Skeletal muscle satellite cell (primary cell): ENCODE data around the gene RBBP6.

Source experiments
- H3K27me3 ChIP-seq: 2 replicates; pipeline ENCODE4 v1.7.0; 2013; ENCODE audit warnings: low read length; ENCODE audit not compliant: control insufficient read depth, insufficient read depth
- H3K36me3 ChIP-seq: 2 replicates; pipeline ENCODE4 v1.7.0; 2013; ENCODE audit warnings: mild to moderate bottlenecking, control low read depth, low read length; ENCODE audit not compliant: insufficient read depth
- H3K4me1 ChIP-seq: 2 replicates; pipeline ENCODE4 v1.7.0; 2013; ENCODE audit warnings: low read length; ENCODE audit not compliant: control insufficient read depth, insufficient read depth
- H3K4me2 ChIP-seq: 2 replicates; pipeline ENCODE4 v1.7.0; 2013; ENCODE audit warnings: mild to moderate bottlenecking, low read length
- H3K4me3 ChIP-seq: 2 replicates; pipeline ENCODE4 v1.7.0; 2013; ENCODE audit warnings: low read length
- H3K9ac ChIP-seq: 2 replicates; pipeline ENCODE4 v1.7.0; 2013; ENCODE audit warnings: mild to moderate bottlenecking, low read depth, low read length, moderate library complexity
- H3K9me3 ChIP-seq: replicated peaks from 2 replicates; pipeline ENCODE4 v1.7.0; 2013; ENCODE audit warnings: mild to moderate bottlenecking, control low read depth, low read length

The RBBP6 gene

GRCh38 chr16:24541233-24541933 lies 2.0 kb downstream of the RBBP6 start:
- H3K9ac ChIP-seq, result peak overlapping the region; percentile 100

GRCh38 chr16:24543949-24544348 lies 4.6 kb downstream of the RBBP6 start:
- Histone ChIP-seq H3K4me3 (no peak overlapping the region), H3K27me3 (no peaks in the 10 kb centered on the region), H3K4me1 (peaks cover 22% of the 10 kb centered on the region), H3K9ac (no peak overlapping the region), H3K36me3 (peaks cover 23% of the 10 kb centered on the region), H3K4me2 (peak overlapping the region; percentile 88), H3K9me3 (no peaks in the 10 kb centered on the region)

More at GRCh38 chr16:24541233-24541933, 2.0 kb downstream of the RBBP6 start:
- no peaks in the 10 kb centered on the region for H3K27me3 ChIP-seq
- H3K4me3 ChIP-seq, result peak overlapping the region; percentile 77
- peak overlapping the region; percentile 88 for H3K4me2 ChIP-seq
- H3K9me3 ChIP-seq, result no peaks in the 10 kb centered on the region
- H3K36me3 ChIP-seq, result peaks cover 4% of the 10 kb centered on the region
- H3K4me1 ChIP-seq, result peaks cover 26% of the 10 kb centered on the region

- H3K4me3 ChIP-seq, result no peak overlapping the region
Observed at GRCh38 chr16:24544640-24545039, 5.3 kb downstream of the RBBP6 start.

GRCh38 chr16:24550295-24550694 lies 10.9 kb downstream of the RBBP6 start:
- H3K9me3 ChIP-seq, result no peaks in the 10 kb centered on the region
- no peak overlapping the region for H3K9ac ChIP-seq
- H3K4me3 ChIP-seq, result no peak overlapping the region
- no peaks in the 10 kb centered on the region for H3K4me1 ChIP-seq
- H3K4me2 ChIP-seq, result no peak overlapping the region
- no peaks in the 10 kb centered on the region for H3K27me3 ChIP-seq
- peaks cover 41% of the 10 kb centered on the region for H3K36me3 ChIP-seq

More at GRCh38 chr16:24544640-24545039, 5.3 kb downstream of the RBBP6 start:
- no peak overlapping the region for H3K9ac ChIP-seq
- H3K9me3 ChIP-seq, result no peaks in the 10 kb centered on the region
- peak overlapping the region; percentile 88 for H3K4me2 ChIP-seq
- peaks cover 22% of the 10 kb centered on the region for H3K4me1 ChIP-seq
- H3K27me3 ChIP-seq, result no peaks in the 10 kb centered on the region
- peaks cover 30% of the 10 kb centered on the region for H3K36me3 ChIP-seq

- Histone ChIP-seq H3K4me2 (no peak overlapping the region), H3K9ac (no peak overlapping the region), H3K4me3 (no peak overlapping the region), H3K4me1 (no peaks in the 10 kb centered on the region), H3K27me3 (no peaks in the 10 kb centered on the region), H3K9me3 (no peaks in the 10 kb centered on the region), H3K36me3 (peaks cover 46% of the 10 kb centered on the region)
Observed at GRCh38 chr16:24552705-24553246, 13.4 kb downstream of the RBBP6 start.

- Histone ChIP-seq H3K9ac (no peak overlapping the region), H3K9me3 (no peaks in the 10 kb centered on the region), H3K4me3 (no peak overlapping the region), H3K4me1 (no peaks in the 10 kb centered on the region), H3K36me3 (peaks cover 50% of the 10 kb centered on the region), H3K27me3 (no peaks in the 10 kb centered on the region), H3K4me2 (no peak overlapping the region)
Observed at GRCh38 chr16:24553983-24554382, 14.6 kb downstream of the RBBP6 start.

GRCh38 chr16:24555346-24555872 lies 16.0 kb downstream of the RBBP6 start:
- Histone ChIP-seq H3K27me3 (no peaks in the 10 kb centered on the region), H3K4me3 (no peak overlapping the region), H3K4me2 (no peak overlapping the region), H3K4me1 (no peaks in the 10 kb centered on the region), H3K36me3 (peaks cover 51% of the 10 kb centered on the region), H3K9ac (no peak overlapping the region), H3K9me3 (no peaks in the 10 kb centered on the region)

GRCh38 chr16:24562811-24563210 lies 23.4 kb downstream of the RBBP6 start:
- H3K4me3 ChIP-seq, result no peak overlapping the region
- no peaks in the 10 kb centered on the region for H3K9me3 ChIP-seq
- H3K4me2 ChIP-seq, result no peak overlapping the region
- H3K36me3 ChIP-seq, result peaks cover 86% of the 10 kb centered on the region
- H3K9ac ChIP-seq, result no peak overlapping the region
- H3K4me1 ChIP-seq, result no peaks in the 10 kb centered on the region
- no peaks in the 10 kb centered on the region for H3K27me3 ChIP-seq

GRCh38 chr16:24568392-24568791 lies 29.0 kb downstream of the RBBP6 start:
- Histone ChIP-seq H3K9me3 (no peaks in the 10 kb centered on the region), H3K27me3 (no peaks in the 10 kb centered on the region), H3K4me3 (no peak overlapping the region), H3K36me3 (peaks cover 87% of the 10 kb centered on the region), H3K4me2 (no peak overlapping the region), H3K4me1 (no peaks in the 10 kb centered on the region), H3K9ac (no peak overlapping the region)

- Histone ChIP-seq H3K9ac (no peak overlapping the region), H3K4me2 (no peak overlapping the region), H3K4me3 (no peak overlapping the region), H3K36me3 (peaks cover 65% of the 10 kb centered on the region), H3K27me3 (no peaks in the 10 kb centered on the region), H3K9me3 (no peaks in the 10 kb centered on the region), H3K4me1 (no peaks in the 10 kb centered on the region)
Observed at GRCh38 chr16:24571096-24571495, 31.7 kb downstream of the RBBP6 start.

GRCh38 chr16:24572069-24572468 lies 32.7 kb downstream of the RBBP6 start:
- H3K4me2 ChIP-seq, result no peak overlapping the region
- no peaks in the 10 kb centered on the region for H3K9me3 ChIP-seq
- no peaks in the 10 kb centered on the region for H3K27me3 ChIP-seq
- no peak overlapping the region for H3K4me3 ChIP-seq
- peaks cover 4% of the 10 kb centered on the region for H3K4me1 ChIP-seq
- H3K36me3 ChIP-seq, result peaks cover 56% of the 10 kb centered on the region
- H3K9ac ChIP-seq, result no peak overlapping the region

GRCh38 chr16:24573141-24573540 lies 33.8 kb downstream of the RBBP6 start:
- no peak overlapping the region for H3K9ac ChIP-seq
- H3K9me3 ChIP-seq, result no peaks in the 10 kb centered on the region
- no peak overlapping the region for H3K4me2 ChIP-seq
- peaks cover 5% of the 10 kb centered on the region for H3K4me1 ChIP-seq
- peaks cover 45% of the 10 kb centered on the region for H3K36me3 ChIP-seq
- no peaks in the 10 kb centered on the region for H3K27me3 ChIP-seq
- no peak overlapping the region for H3K4me3 ChIP-seq
